Measurements from ENCODE around the gene TFR2.

The TFR2 gene

GRCh38 chr7:100576384-100576993 lies 64.9 kb downstream of the TFR2 start:
- in situ Hi-C loops (cut with HindIII; ENCODE audit: low sequenced_read_pairs) = no loop called here
- TF ChIP-seq, protein P1, sequence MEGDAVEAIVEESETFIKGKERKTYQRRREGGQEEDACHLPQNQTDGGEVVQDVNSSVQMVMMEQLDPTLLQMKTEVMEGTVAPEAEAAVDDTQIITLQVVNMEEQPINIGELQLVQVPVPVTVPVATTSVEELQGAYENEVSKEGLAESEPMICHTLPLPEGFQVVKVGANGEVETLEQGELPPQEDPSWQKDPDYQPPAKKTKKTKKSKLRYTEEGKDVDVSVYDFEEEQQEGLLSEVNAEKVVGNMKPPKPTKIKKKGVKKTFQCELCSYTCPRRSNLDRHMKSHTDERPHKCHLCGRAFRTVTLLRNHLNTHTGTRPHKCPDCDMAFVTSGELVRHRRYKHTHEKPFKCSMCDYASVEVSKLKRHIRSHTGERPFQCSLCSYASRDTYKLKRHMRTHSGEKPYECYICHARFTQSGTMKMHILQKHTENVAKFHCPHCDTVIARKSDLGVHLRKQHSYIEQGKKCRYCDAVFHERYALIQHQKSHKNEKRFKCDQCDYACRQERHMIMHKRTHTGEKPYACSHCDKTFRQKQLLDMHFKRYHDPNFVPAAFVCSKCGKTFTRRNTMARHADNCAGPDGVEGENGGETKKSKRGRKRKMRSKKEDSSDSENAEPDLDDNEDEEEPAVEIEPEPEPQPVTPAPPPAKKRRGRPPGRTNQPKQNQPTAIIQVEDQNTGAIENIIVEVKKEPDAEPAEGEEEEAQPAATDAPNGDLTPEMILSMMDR (IDR thresholded peaks at IDR 0.05; ENCODE audit: low read depth, low read length, missing control alignments) = no peak
- DNase-seq (ENCODE audit: low read depth) = no peak
- no peak overlapping the region for H3K4me3 ChIP-seq (ENCODE audit: low read depth, low read length)

GRCh38 chr7:100575746-100576383 lies 65.5 kb downstream of the TFR2 start:
- H3K4me3 ChIP-seq (ENCODE audit: low read depth, low read length) = no peak overlapping the region
- TF ChIP-seq, protein P1 (IDR thresholded peaks at IDR 0.05; ENCODE audit: low read depth, low read length, missing control alignments) = no peak
- in situ Hi-C loops (cut with HindIII; ENCODE audit: low sequenced_read_pairs) = no loop called here

DNA sequence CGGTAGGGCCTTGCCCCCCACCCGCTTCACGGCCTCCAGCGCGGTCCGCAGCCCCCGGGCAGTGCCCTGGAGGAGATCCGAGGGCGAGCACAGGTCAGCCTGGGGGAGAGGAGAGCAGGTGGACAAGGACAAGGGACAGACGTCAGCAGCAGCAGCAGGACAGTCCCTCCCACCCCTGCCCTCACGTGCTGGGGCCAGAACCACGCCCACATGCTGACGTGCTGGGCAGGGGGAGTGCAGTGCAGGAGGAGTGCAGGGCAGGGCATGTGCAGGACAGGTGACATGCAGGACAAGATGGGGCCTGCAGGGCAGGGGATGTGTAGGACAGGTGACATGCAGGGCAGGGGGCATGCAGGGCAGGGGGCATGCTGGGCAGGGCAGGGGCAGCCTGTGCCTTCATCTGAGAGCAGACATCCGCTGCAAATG lies 66.1 kb downstream of the TFR2 start:
- TF ChIP-seq, protein P1 (IDR thresholded peaks at IDR 0.05; ENCODE audit: low read depth, low read length, missing control alignments) = no peak
- in situ Hi-C loops (cut with HindIII; ENCODE audit: low sequenced_read_pairs) = no loop called here
- H3K4me3 ChIP-seq (ENCODE audit: low read depth, low read length) = no peak overlapping the region
- no peak for DNase-seq (ENCODE audit: low read depth)

More at GRCh38 chr7:100575746-100576383, 65.5 kb downstream of the TFR2 start:
- no peak for DNase-seq (ENCODE audit: low read depth)

GRCh38 chr7:100574362-100575205 lies 66.8 kb downstream of the TFR2 start:
- in situ Hi-C loops (cut with HindIII; ENCODE audit: low sequenced_read_pairs) = no loop called here

GRCh38 chr7:100573691-100574361 lies 67.5 kb downstream of the TFR2 start, which contains the start of gene SAP25:
SAP25 (minus strand) TSS chr7:100573900; CDS start chr7:100573742, 158 bp downstream.
- DNase-seq (ENCODE audit: low read depth) = no peak
- TF ChIP-seq, protein P1 (IDR thresholded peaks at IDR 0.05; ENCODE audit: low read depth, low read length, missing control alignments) = no peak
- no peak within 1 kb of the TSS for H3K4me3 ChIP-seq (ENCODE audit: low read depth, low read length)
- in situ Hi-C loops (cut with HindIII; ENCODE audit: low sequenced_read_pairs) = no loop called here

More at GRCh38 chr7:100574362-100575205, 66.8 kb downstream of the TFR2 start:
- no peak for DNase-seq (ENCODE audit: low read depth)
- TF ChIP-seq, protein P1 (IDR thresholded peaks at IDR 0.05; ENCODE audit: low read depth, low read length, missing control alignments) = no peak
- no peak overlapping the region for H3K4me3 ChIP-seq (ENCODE audit: low read depth, low read length)

Measured in astrocyte of the cerebellum (primary cell).